Mucosa of stomach (tissue), 1 donor: Measurements from ENCODE around the gene NR1H4.
"Not testable (repeated sequence)": the region's sequence is repeated elsewhere in the genome, so short reads cannot be mapped to it uniquely, and the experiment has no call there.

Experiments
- H3K27me3 ChIP-seq: one replicate; pipeline ENCODE4 v1.7.0; 2013; ENCODE audit warnings: mild to moderate bottlenecking, low read length; ENCODE audit not compliant: control insufficient read depth, insufficient read depth
- H3K36me3 ChIP-seq: one replicate; pipeline ENCODE4 v1.7.0; 2013; ENCODE audit warnings: low read length; ENCODE audit not compliant: control insufficient read depth, insufficient read depth
- H3K4me1 ChIP-seq: one replicate; pipeline ENCODE4 v1.7.0; 2013; ENCODE audit warnings: mild to moderate bottlenecking, low read length; ENCODE audit not compliant: control insufficient read depth, insufficient read depth
- H3K4me3 ChIP-seq: one replicate; pipeline ENCODE4 v1.7.0; 2013; ENCODE audit warnings: low read length
- H3K9ac ChIP-seq: one replicate; pipeline ENCODE4 v1.7.0; 2013; ENCODE audit warnings: mild to moderate bottlenecking, low read length, moderate library complexity
- H3K9me3 ChIP-seq: one replicate; pipeline ENCODE4 v1.7.0; 2013; ENCODE audit warnings: mild to moderate bottlenecking, low read length, moderate library complexity; ENCODE audit not compliant: control insufficient read depth
- donor health status: Pancreatic carcinoma.

Gene NR1H4

GRCh38 chr12:100497105-100497795 is 23.6 kb downstream of the NR1H4 start:
- H3K36me3 ChIP-seq, result no peaks in the 10 kb centered on the region
- H3K4me3 ChIP-seq, result no peak overlapping the region
- no peaks in the 10 kb centered on the region for H3K4me1 ChIP-seq
- no peak overlapping the region for H3K9ac ChIP-seq
- H3K9me3 ChIP-seq, result no peaks in the 10 kb centered on the region
- no peaks in the 10 kb centered on the region for H3K27me3 ChIP-seq

- Histone ChIP-seq H3K9ac (no peak overlapping the region), H3K4me3 (no peak overlapping the region), H3K4me1 (no peaks in the 10 kb centered on the region), H3K27me3 (no peaks in the 10 kb centered on the region), H3K9me3 (no peaks in the 10 kb centered on the region), H3K36me3 (no peaks in the 10 kb centered on the region)
These were observed 24.5 kb downstream of the NR1H4 start for GRCh38 chr12:100498141-100498540.

GRCh38 chr12:100499416-100499815 is 25.8 kb downstream of the NR1H4 start:
- H3K36me3 ChIP-seq, result no peaks in the 10 kb centered on the region
- no peaks in the 10 kb centered on the region for H3K27me3 ChIP-seq
- H3K9me3 ChIP-seq, result no peaks in the 10 kb centered on the region

GRCh38 chr12:100502718-100503117 is 29.1 kb downstream of the NR1H4 start:
- H3K9ac ChIP-seq, H3K4me3 ChIP-seq, H3K36me3 ChIP-seq, H3K4me1 ChIP-seq, H3K9me3 ChIP-seq, H3K27me3 ChIP-seq: not testable (repeated sequence)

More at GRCh38 chr12:100499416-100499815, 25.8 kb downstream of the NR1H4 start:
- H3K4me1 ChIP-seq, result no peaks in the 10 kb centered on the region
- no peak overlapping the region for H3K9ac ChIP-seq
- H3K4me3 ChIP-seq, result no peak overlapping the region

- no peaks in the 10 kb centered on the region for H3K36me3 ChIP-seq
- no peaks in the 10 kb centered on the region for H3K27me3 ChIP-seq
- no peaks in the 10 kb centered on the region for H3K9me3 ChIP-seq
- H3K9ac ChIP-seq, result no peak overlapping the region
- H3K4me3 ChIP-seq, result no peak overlapping the region
- no peaks in the 10 kb centered on the region for H3K4me1 ChIP-seq
These were observed 29.6 kb downstream of the NR1H4 start for GRCh38 chr12:100503228-100503628.

- H3K4me1 ChIP-seq, result no peaks in the 10 kb centered on the region
These were observed 31.1 kb downstream of the NR1H4 start for GRCh38 chr12:100504804-100505203.

GRCh38 chr12:100508751-100509150 is 35.1 kb downstream of the NR1H4 start:
- no peaks in the 10 kb centered on the region for H3K36me3 ChIP-seq
- H3K27me3 ChIP-seq, result no peaks in the 10 kb centered on the region
- H3K9ac ChIP-seq, result no peak overlapping the region
- no peaks in the 10 kb centered on the region for H3K9me3 ChIP-seq
- no peak overlapping the region for H3K4me3 ChIP-seq
- no peaks in the 10 kb centered on the region for H3K4me1 ChIP-seq

More at GRCh38 chr12:100504804-100505203, 31.1 kb downstream of the NR1H4 start:
- Histone ChIP-seq H3K27me3 (no peaks in the 10 kb centered on the region), H3K9me3 (no peaks in the 10 kb centered on the region), H3K9ac (no peak overlapping the region), H3K36me3 (no peaks in the 10 kb centered on the region), H3K4me3 (no peak overlapping the region)

- Histone ChIP-seq H3K4me3 (no peak overlapping the region), H3K9ac (no peak overlapping the region), H3K27me3 (no peaks in the 10 kb centered on the region), H3K4me1 (no peaks in the 10 kb centered on the region), H3K36me3 (no peaks in the 10 kb centered on the region), H3K9me3 (no peaks in the 10 kb centered on the region)
These were observed 39.0 kb downstream of the NR1H4 start for GRCh38 chr12:100512692-100513091.

GRCh38 chr12:100515968-100516367 is 42.3 kb downstream of the NR1H4 start:
- Histone ChIP-seq H3K27me3 (no peaks in the 10 kb centered on the region), H3K9ac (no peak overlapping the region), H3K4me3 (no peak overlapping the region), H3K9me3 (no peaks in the 10 kb centered on the region), H3K4me1 (no peaks in the 10 kb centered on the region), H3K36me3 (no peaks in the 10 kb centered on the region)

GRCh38 chr12:100518376-100518775 is 44.7 kb downstream of the NR1H4 start:
- H3K4me3 ChIP-seq, result no peak overlapping the region
- no peaks in the 10 kb centered on the region for H3K9me3 ChIP-seq
- H3K27me3 ChIP-seq, result no peaks in the 10 kb centered on the region
- H3K9ac ChIP-seq, result no peak overlapping the region
- H3K4me1 ChIP-seq, result no peaks in the 10 kb centered on the region
- H3K36me3 ChIP-seq, result no peaks in the 10 kb centered on the region

GRCh38 chr12:100520048-100520769 is 46.5 kb downstream of the NR1H4 start:
- Histone ChIP-seq H3K9ac (no peak overlapping the region), H3K4me1 (no peaks in the 10 kb centered on the region)

GRCh38 chr12:100521958-100522357 is 48.3 kb downstream of the NR1H4 start:
- H3K4me3 ChIP-seq, result no peak overlapping the region
- no peaks in the 10 kb centered on the region for H3K36me3 ChIP-seq
- H3K27me3 ChIP-seq, result no peaks in the 10 kb centered on the region
- no peaks in the 10 kb centered on the region for H3K4me1 ChIP-seq
- H3K9me3 ChIP-seq, result no peaks in the 10 kb centered on the region
- no peak overlapping the region for H3K9ac ChIP-seq

More at GRCh38 chr12:100520048-100520769, 46.5 kb downstream of the NR1H4 start:
- Histone ChIP-seq H3K4me3 (no peak overlapping the region), H3K36me3 (no peaks in the 10 kb centered on the region), H3K9me3 (no peaks in the 10 kb centered on the region), H3K27me3 (no peaks in the 10 kb centered on the region)
